IPS-18a (cell line): ENCODE data around the gene FIG4.
"Not testable (repeated sequence)": the region's sequence is repeated elsewhere in the genome, so short reads cannot be mapped to it uniquely, and the experiment has no call there.

ENCODE experiments used
- H3K27ac ChIP-seq: one replicate; pipeline ENCODE4 v1.5.1; 2013; ENCODE audit warnings: low read length
- H3K27me3 ChIP-seq: one replicate; pipeline ENCODE4 v1.6.1; 2013; ENCODE audit warnings: mild to moderate bottlenecking, low read length; ENCODE audit not compliant: control insufficient read depth, insufficient read depth
- H3K36me3 ChIP-seq: one replicate; pipeline ENCODE4 v1.6.1; 2013; ENCODE audit warnings: low read depth, low read length; ENCODE audit not compliant: control insufficient read depth
- H3K4me1 ChIP-seq: one replicate; pipeline ENCODE4 v1.6.1; 2013; ENCODE audit warnings: low read depth, low read length; ENCODE audit not compliant: control insufficient read depth
- H3K4me3 ChIP-seq: one replicate; pipeline ENCODE4 v1.5.1; 2013; ENCODE audit warnings: low read length
- H3K9ac ChIP-seq: one replicate; pipeline ENCODE4 v1.6.1; 2013; ENCODE audit warnings: mild to moderate bottlenecking, low read length, moderate library complexity
- H3K9me3 ChIP-seq: one replicate; pipeline ENCODE4 v1.6.1; 2013; ENCODE audit warnings: low read depth, low read length; ENCODE audit not compliant: control insufficient read depth

Gene FIG4

DNA sequence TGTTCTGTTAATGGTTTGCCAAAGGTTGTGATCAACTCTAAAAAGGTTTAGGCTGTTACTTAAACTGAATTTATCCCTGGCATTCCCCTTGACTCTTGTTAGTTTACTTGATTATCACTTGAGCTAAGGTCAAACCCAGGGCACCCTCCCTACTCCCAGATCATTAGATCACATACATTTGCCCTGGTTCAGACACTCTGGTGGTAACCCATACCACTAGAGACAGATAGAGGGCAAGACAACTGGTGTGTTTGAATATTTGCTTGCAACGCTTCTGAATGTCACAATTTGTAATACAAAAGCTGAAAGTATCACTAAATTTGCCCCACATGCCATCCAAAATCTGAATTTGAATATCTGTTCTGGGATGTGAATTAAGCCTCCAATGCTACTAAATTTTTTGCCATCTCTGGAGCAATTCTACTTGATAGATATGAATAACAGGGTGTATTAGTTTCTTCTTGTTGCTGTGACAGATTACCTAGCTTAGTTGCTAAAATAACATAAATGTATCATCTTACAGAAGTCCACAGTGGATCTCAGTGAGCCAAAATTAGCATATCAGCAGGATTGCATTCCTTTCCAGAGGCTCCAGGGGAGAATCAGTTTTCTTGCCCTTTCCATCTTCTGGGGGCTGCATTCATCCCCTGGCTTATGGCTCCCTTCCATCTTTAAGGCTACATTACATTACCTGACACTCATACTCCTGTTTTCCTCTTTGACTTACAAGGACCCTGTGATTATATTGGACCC, 45.4 kb downstream of the FIG4 start:
- no peaks in the 10 kb centered on the region for H3K27me3 ChIP-seq
- no peaks in the 10 kb centered on the region for H3K9me3 ChIP-seq
- H3K4me3 ChIP-seq: no peak overlapping the region
- H3K9ac ChIP-seq: no peak overlapping the region
- H3K4me1 ChIP-seq: peaks cover 26% of the 10 kb centered on the region
- H3K36me3 ChIP-seq: no peaks in the 10 kb centered on the region
- H3K27ac ChIP-seq: no peak overlapping the region

- H3K9ac ChIP-seq: no peak overlapping the region
- H3K36me3 ChIP-seq: no peaks in the 10 kb centered on the region
- H3K27ac ChIP-seq: no peak overlapping the region
- H3K4me1 ChIP-seq: peaks cover 26% of the 10 kb centered on the region
- H3K4me3 ChIP-seq: no peak overlapping the region
- no peaks in the 10 kb centered on the region for H3K9me3 ChIP-seq
- no peaks in the 10 kb centered on the region for H3K27me3 ChIP-seq
Measured at GRCh38 chr6:109738255-109738654, 47.2 kb downstream of the FIG4 start.

- Histone ChIP-seq H3K9me3 (no peaks in the 10 kb centered on the region), H3K27me3 (no peaks in the 10 kb centered on the region), H3K36me3 (no peaks in the 10 kb centered on the region), H3K4me3 (no peak overlapping the region), H3K4me1 (peaks cover 26% of the 10 kb centered on the region), H3K27ac (no peak overlapping the region), H3K9ac (no peak overlapping the region)
Measured at GRCh38 chr6:109738667-109739066, 47.6 kb downstream of the FIG4 start.

- Histone ChIP-seq H3K27ac (no peak overlapping the region), H3K4me1 (peaks cover 26% of the 10 kb centered on the region), H3K27me3 (no peaks in the 10 kb centered on the region), H3K9ac (no peak overlapping the region), H3K4me3 (no peak overlapping the region), H3K36me3 (no peaks in the 10 kb centered on the region), H3K9me3 (no peaks in the 10 kb centered on the region)
Measured at GRCh38 chr6:109739686-109740085, 48.6 kb downstream of the FIG4 start.

- Histone ChIP-seq H3K27me3 (no peaks in the 10 kb centered on the region), H3K4me1 (peaks cover 21% of the 10 kb centered on the region), H3K9ac (no peak overlapping the region), H3K36me3 (no peaks in the 10 kb centered on the region), H3K4me3 (no peak overlapping the region), H3K9me3 (no peaks in the 10 kb centered on the region), H3K27ac (no peak overlapping the region)
Measured at GRCh38 chr6:109740787-109741186, 49.7 kb downstream of the FIG4 start.

GRCh38 chr6:109743739-109744138, 52.6 kb downstream of the FIG4 start:
- Histone ChIP-seq H3K4me1 (peaks cover 2% of the 10 kb centered on the region), H3K9ac (no peak overlapping the region), H3K27me3 (no peaks in the 10 kb centered on the region), H3K27ac (no peak overlapping the region), H3K9me3 (no peaks in the 10 kb centered on the region), H3K4me3 (no peak overlapping the region), H3K36me3 (no peaks in the 10 kb centered on the region)

DNA sequence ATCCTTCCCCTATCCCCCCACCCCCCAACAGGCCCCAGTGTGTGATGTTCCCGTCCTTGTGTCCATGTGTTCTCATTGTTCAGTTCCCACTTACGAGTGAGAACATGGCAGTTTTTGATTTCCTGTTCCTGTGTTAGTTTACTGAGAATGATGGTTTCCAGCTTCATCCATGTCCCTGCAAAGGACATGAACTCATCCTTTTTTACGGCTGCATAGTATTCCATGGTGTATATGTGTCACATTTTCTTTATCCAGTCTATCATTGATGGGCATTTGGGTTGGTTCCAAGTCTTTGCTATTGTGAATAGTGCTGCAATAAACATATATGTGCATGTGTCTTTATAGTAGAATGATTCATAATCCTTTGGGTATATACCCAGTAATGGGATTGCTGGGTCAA, 53.7 kb downstream of the FIG4 start:
- H3K4me1 ChIP-seq, H3K4me3 ChIP-seq, H3K36me3 ChIP-seq, H3K27ac ChIP-seq, H3K27me3 ChIP-seq, H3K9ac ChIP-seq, H3K9me3 ChIP-seq: not testable (repeated sequence)

- no peaks in the 10 kb centered on the region for H3K9me3 ChIP-seq
- H3K9ac ChIP-seq: no peak overlapping the region
- H3K36me3 ChIP-seq: no peaks in the 10 kb centered on the region
- no peaks in the 10 kb centered on the region for H3K4me1 ChIP-seq
- H3K27ac ChIP-seq: no peak overlapping the region
- H3K27me3 ChIP-seq: no peaks in the 10 kb centered on the region
- H3K4me3 ChIP-seq: no peak overlapping the region
Measured at GRCh38 chr6:109747221-109747620, 56.1 kb downstream of the FIG4 start.

DNA sequence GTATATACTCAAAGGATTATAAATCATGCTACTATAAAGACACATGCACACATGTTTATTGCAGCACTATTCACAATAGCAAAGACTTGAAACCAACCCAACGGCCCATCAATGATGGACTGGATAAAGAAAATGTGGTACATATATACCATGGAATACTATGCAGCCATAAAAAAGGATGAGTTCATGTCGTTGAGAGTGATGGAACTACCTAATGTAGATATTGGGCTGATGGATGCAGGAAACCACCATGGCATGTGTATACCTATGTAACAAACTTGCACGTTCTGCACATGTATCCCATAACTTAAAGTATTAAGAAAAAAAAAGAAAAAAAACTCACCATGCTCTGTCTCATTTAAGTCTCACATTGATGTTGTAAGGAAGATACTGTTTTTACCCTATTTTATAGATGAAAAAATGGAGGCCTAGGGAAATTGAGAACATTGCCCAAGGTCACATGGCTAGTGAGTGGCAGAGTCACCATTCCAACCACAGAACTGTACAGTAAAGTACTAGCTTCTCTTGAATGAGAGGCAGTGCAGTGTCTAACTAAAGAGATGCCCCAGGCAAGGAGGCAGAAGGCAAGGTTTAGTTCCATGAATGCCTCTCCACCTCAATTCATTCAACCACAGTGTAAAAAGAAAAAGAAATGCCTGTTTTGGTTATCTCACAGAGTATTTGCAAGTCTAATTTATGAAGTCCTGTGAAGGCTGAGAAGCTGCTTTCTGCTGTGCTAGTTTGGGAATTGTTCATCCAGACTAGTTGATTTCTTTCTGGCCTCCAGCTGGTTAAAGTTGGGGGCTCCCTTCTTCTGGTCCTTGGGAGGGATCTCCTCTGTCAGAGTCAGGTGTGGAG, 68.2 kb downstream of the FIG4 start:
- Histone ChIP-seq H3K4me1 (no peaks in the 10 kb centered on the region), H3K9ac (no peak overlapping the region), H3K36me3 (no peaks in the 10 kb centered on the region)

GRCh38 chr6:109760208-109760607, 69.1 kb downstream of the FIG4 start:
- Histone ChIP-seq H3K27ac (no peak overlapping the region), H3K9me3 (no peaks in the 10 kb centered on the region), H3K4me1 (no peaks in the 10 kb centered on the region), H3K27me3 (no peaks in the 10 kb centered on the region), H3K9ac (no peak overlapping the region), H3K4me3 (no peak overlapping the region), H3K36me3 (no peaks in the 10 kb centered on the region)

More for the DNA sequence above, 68.2 kb downstream of the FIG4 start:
- H3K27me3 ChIP-seq: no peaks in the 10 kb centered on the region
- H3K4me3 ChIP-seq: no peak overlapping the region
- no peaks in the 10 kb centered on the region for H3K9me3 ChIP-seq
- no peak overlapping the region for H3K27ac ChIP-seq

GRCh38 chr6:109762166-109762565, 71.1 kb downstream of the FIG4 start:
- H3K9me3 ChIP-seq: no peaks in the 10 kb centered on the region
- H3K4me3 ChIP-seq: no peak overlapping the region
- H3K36me3 ChIP-seq: peaks cover under 1% of the 10 kb centered on the region
- H3K27ac ChIP-seq: no peak overlapping the region
- no peaks in the 10 kb centered on the region for H3K27me3 ChIP-seq
- H3K4me1 ChIP-seq: no peaks in the 10 kb centered on the region
- H3K9ac ChIP-seq: no peak overlapping the region
